Fibroblast of skin of right biceps (primary cell): Measurements from ENCODE around the gene ZNF32.
"Not testable (repeated sequence)": the region's sequence is repeated elsewhere in the genome, so short reads cannot be mapped to it uniquely, and the experiment has no call there.

ENCODE experiments used
- DNase-seq: peaks from one replicate; pipeline ENCODE4 v3.0.0-alpha.2; 2013

The ZNF32 gene

DNA sequence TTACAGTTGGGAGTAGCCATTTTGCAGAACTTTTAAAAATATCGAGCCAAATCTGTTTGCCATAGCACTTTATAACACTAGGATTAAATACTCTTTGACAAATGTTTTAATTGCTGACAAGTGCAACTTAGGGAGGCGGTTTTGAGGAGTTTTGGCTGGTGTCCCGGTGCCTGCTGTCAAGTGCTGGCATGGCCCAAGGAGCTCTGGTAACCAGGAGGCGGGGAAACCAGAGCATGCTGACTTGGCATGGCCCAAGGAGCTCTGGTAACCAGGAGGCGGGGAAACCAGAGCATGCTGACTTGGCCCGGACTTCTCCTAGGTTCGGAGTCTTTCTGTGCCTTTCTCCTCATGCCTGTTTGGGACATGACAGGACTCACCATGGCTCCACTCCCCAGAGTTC lies 30.8 kb upstream of the ZNF32 start:
- DNase-seq = no peak

DNA sequence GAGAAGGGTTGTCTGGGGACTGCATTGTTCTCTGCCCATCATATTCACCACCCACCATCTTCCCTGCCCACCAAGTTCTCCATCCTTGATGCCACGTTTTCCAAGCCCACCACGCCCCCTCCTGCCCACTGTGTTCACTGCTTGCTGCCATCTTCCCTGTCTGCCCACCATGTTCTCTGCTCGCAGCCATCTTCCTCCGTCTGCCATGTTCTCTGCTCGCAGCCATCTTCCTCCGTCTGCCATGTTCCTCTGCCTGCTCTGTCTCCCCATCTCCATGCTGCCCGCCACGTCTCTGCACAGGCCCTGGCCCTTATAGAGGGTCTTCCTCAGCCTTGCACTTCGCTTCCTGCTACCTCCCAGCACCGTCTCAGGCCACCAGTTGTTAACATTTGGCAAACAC lies 30.0 kb upstream of the ZNF32 start:
- no peak for DNase-seq

DNA sequence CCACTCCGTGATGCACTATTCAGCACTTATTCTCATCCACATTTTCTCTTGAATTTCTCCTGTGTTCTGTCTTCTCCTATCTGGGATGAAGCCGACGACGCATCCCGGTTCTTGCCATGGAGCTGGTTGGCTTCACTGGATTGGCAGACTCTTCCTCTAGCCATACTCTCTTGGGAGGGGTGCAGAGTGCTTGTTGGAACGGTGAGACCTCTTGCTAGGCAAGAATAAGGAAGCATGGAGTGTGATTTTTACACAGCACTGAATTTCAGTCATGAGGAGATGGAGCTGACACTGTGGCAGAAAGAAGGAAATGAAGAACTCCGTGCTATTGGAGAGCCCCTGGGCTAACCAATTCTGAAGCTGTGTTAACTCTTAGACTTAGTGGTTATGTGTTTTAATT lies 28.2 kb upstream of the ZNF32 start:
- DNase-seq = no peak

DNA sequence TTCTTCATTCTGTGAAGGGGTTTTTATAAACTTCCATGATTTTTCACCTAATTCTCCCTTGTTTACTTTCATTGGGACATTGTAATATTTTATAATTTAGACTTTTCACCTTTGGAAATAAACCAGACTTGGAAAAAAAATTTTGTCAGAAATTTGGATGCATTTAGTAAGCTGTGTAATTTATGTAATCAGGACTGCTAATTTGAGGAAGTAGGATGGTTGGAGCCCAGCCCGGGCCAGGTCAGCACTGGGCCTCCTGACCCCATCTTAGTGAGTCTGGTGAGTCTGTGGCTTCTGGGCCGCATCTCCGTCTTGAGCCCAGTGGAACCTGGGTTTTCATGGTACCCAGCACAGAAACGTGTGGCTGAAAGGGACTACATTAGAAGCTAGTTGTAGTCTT lies 27.6 kb upstream of the ZNF32 start:
- no peak for DNase-seq

DNA sequence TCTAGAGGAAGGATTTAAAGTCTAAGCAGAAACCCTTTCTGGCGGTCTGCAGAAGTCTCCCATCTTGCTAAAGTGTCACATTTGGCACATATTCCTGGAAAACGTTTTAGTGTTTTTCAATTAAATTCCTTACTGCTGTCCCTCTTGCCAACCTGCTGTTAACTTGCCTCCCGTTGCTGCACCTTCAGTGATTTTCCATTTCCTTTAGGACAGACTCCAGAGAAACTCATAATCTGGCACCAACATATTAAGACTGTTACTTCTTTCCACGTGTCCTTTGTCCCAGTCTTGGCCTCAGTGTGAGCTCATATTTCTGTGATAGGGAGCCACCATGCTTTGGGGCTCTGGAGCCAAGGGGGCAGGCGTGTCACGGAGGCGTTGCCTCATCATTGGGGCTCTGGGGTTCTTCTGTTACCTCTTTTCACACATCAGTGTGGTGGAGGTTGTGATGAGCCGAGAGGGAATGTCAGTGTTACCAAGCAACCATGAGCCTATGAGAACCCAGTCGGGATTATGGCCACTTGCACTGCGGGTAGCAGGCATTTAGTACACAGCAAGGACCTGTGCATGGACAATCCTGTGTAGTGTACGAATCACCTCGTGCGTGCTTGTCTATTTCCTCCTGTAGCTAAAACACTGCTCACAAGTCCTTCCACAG lies 26.0 kb upstream of the ZNF32 start:
- no peak for DNase-seq

DNA sequence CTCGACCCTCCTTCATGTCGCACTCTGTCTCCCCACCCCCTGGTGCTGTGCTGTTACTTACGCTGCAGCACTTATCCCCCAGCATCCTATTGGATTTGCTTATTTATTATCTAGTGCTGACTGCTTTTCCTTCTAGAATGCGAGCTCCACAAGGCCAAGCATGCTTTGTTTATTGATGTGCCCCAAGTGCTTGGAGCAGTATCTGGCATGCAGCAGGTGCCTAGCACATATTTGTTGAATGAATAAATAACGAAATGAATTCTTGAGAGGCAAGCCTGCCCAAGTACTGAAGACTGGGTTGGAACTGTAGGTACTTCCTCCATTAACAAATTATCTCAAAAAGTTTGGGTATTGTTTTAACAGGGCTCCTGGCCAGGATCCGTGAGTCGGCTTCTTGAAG lies 24.8 kb upstream of the ZNF32 start:
- no peak for DNase-seq

DNA sequence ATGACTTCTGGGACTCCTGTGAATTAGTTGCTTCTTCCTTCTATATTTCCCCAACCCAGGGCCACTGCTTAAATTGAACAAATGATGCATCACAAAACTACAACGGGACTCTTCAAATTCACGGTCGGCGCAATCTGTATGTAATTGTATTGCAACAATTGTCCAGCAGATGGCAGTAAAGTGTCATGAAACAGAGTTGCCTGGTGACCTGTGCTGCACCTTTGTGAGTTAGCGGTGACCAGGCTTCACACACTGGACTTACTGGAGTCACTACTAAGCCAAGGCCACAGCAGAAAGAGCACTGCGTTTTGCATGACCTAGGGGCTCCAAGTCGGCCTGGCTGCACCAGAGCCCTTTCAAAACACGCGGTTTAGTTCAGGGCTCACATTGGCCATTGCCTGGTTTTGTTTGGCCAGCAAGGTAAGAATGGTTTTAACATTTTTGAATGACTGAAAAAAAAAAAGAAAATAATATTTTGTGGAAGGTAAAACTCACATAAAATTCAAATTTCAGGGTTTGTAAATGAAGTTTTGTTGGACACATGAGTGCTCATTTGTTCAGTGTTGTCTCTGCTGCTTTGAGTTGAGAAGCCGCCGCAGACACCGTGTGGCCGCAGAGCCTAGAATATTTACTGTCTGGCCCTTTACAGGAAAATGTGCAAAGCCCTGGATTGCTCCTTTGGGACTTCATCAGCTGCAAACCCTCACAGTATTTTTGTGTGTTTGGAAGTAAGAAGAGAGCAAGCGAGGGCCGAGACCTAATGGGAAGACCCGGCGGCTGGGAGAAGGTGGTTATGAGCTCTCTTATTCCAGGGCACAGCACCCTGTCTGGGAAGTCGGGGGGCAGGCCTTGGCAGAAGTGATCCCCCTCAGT lies 23.2 kb upstream of the ZNF32 start:
- DNase-seq = peak; percentile 66

DNA sequence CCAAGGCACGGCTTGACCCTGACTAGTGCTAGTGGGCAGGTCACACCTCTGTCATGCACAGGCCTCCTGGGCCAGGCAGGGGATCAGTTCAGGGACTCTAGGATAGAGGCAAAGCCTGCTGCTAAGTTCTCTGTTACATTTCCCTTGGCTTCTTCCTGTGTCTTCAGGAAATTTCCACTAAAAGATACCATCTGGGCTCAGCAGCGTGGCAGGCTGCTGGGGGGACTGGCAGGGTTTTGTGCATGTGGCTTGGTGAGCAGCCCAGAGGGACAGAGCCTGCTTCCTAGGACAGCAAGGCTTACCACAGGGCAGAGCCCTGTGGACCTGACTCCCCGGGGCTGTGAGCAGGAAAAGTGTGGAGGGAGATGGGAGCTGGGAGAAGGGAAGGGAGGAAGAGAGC lies 20.7 kb upstream of the ZNF32 start:
- no peak for DNase-seq

DNA sequence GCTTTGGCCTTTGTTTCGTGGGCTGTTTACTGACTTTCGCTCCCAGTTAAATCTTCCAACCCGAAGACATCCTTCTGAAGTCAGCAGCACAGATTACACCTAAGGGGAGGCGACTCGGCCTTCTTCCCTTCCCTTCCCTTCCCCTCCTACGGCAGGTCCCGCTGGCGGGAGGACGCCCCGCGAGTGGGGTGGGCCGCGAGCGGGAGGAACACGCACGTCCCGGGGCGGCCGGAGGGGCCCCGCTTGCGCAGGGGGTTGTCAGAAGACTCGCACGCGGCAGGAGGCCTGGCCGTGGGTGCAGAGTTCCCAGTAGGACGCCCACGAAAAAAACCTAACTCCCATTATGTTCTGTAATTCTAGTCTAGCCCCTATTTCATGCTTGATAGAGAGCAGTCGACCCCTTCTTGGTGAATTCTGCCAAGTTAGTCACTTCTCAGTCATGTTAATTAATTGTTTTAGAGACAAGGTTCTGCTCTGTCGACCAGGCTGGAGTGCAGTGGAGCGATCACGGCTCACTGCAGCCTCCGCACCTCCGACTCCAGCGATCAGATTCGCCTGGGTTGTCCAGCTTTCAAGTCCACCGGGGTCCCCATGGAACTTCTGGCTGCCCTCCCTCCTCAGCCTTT lies 19.2 kb upstream of the ZNF32 start:
- no peak for DNase-seq

DNA sequence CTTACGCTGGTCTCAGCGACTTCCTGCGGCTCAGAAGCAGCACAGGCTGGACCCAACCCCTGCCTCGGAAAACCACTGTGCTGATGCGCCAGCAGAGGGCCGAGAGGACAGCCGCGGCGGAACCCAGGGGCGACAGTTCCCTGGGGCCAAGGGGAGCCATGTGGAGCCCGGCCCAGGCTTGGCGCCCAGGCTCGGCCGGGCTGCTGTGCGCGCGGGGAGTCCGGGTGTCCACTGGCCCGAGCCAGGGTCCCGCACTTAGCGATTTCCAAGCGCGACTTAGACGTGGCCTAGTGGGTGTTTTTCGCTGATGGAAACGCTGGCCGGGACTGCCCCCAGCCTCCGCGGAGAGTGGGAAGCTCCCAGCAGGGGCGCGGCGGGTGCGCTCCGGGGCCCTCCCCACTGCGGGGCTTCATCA lies 18.6 kb upstream of the ZNF32 start:
- DNase-seq = peak; percentile 51

DNA sequence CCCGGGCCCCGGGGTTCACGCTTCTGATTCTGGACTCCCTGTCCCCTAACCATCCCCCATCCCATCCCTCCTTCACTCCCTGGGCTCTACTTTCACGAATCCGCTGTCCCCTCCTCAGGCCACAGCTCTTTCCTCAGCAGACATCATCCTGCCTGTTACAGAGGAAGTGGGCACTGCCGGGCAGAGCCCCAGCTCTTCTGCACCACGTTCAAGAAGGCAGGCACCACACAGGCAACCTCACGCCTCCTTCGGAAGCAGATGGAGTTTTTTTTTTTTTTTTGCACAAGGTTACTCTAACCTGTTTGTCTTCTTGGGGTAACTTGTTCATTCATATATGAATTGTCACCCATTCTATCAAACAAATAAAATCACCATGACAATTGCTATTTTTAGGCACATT lies 17.9 kb upstream of the ZNF32 start:
- no peak for DNase-seq

DNA sequence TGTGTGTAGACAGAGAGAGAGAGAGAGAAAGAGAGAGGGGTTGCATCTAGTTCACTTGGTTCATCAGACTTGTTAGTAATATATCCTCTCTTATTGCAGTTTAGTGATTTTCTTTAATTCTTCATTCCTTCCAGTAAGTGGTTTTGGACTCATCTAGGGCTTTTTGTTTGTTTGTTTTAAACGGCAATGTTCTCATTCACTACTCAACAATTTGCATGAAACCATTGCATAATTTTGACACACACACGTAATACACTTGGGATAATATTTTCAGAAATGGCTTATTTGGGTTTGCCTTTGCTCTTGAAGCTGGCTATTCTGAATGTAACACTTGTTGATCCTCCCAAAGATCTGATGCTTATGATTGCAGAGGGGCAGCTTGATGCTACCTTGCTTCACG lies 16.4 kb upstream of the ZNF32 start:
- DNase-seq = no peak

DNA sequence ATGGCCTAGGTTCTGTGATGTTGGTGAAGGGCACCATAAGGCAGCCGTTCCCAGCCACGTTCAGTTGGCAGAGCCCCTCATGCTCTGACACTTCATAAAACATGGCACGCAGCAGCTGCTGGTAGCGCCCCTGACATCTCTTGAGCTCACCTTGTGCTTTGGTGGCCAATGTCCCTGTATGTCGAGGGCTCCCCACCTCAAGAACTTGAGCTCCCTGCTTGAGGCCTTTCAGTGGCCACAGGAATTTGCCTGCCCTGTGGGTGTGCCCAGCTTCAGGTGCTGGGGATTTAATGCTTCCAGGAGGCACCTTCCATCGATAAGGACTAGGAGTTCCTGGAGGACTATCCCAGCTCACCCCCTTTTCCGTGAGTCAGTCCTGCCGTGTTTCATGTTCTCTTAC lies 9.5 kb upstream of the ZNF32 start:
- DNase-seq = no peak

DNA sequence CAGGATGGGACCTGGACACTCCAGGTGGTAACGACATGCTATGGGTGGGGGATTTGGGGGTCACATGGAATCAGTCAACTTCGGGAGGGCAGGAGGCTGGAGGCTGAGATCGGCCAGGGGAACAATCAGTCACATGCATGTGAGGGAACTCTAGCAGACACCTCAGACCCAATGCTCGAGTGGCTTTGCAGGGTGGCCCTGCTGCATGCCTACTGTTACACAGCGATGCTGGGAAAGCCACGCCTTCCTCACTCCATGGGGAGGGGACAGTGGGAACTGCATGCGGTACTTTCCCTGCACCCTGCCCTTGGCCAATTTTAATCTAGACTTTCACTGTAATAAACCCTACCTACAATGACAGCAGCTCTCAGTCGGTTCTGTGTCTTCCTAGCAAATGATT lies 6.6 kb upstream of the ZNF32 start:
- no peak for DNase-seq

DNA sequence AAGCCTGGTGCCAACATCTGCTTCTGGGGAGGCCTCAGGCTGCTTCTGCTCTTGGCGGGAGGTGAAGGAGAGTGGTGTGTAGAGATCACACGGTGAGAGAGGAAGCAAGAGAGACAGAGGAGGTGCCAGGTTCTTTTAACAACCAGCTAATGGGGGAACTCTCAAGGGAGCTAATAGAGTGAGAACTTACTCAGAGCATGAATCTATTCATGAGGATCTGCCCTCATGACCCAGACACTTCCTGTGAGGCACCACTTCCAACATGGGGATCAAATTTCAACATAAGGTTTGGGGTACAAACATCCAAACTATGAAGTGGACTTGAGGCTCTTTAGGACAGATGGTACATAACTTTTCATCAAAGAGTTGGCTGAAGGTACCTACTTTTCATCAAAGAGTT lies 5.1 kb upstream of the ZNF32 start:
- peak; percentile 49 for DNase-seq

DNA sequence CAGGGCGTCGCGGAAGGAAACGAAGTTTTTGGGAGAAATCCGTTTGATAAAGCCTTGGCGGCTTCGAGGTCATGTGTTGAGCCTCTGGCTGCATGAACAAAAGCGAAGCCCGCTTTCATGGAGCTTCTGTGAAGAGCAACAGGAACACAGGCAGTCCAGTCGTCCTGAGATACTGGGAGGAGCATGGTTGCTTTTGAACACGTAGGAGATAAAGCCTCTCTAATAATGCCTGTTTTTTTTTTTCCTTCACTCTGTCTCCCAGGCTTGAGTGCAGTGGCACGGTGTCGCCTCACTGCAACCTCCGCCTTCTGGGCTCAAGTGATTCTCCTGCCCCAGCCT lies 473 bp upstream of the ZNF32 start:
- no peak for DNase-seq

DNA sequence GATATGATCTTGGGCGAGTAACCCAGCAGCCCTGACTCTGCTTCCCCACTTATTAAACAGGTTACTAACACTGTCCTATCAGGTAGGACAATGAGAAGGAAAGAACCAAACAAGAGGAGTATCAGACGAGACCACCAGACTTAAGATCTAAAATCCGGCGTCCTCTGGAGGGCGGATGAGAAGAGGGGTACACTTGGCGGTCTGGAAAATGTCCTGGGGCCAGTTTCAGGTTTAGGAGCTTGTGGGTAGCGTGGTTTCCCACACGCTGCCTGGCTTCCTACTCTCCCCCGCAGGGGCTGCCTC lies 635 bp downstream of the ZNF32 start:
- no peak for DNase-seq

DNA sequence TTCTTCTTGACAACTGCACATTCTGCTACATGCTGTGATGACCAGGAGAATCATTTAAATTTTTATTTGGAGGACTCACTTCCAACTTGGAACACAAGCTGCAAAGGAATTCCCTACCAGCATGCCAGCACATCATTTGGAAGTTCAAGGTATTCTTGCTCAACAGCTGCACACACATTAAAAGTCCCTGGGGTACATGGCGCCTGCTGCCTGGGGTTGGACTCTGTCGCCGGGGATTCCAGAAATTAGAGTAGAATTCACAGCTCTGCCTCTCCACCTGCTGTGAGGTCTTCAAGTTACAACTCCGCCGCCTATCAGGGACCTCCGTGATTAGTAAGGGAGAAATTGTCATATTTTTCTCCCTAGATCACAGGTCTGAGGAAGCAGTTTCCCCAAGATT lies 1.1 kb downstream of the ZNF32 start:
- no peak for DNase-seq

DNA sequence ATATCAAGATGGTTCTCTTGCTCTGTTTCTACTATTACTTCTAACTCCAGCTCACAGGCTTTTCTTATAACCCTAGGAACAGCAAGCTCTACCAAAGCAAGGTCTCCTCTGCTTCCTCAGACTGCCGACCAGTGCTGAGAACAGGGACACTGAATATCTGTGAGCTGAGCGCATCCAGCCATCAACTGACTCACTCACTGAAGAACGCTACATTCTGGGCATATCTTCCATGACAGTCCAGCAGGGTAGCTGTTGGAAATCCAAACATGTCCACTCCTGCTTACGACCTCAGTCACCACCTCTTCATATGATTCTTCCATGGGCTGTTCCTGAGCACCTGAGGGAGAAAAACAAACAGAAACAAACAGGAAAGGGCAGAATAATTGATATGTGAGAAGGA lies 2.8 kb downstream of the ZNF32 start:
- no peak for DNase-seq

DNA sequence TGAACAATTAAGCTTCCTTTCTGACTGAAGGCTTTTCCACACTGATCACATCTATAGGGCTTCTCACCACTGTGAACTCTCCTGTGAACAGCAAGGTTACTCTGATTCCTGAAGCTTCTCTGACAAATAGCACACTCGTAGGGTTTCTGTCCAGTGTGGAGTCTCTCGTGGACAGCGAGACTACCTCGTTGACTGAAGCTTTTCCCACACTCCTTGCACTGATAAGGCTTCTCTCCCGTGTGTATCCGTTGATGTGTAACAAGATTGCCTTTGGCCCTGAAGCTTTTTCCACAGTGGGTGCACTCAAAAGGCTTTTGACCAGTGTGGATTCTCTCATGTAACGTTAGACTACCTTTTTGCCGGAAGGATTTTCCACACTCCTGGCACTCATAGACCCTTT lies 4.4 kb downstream of the ZNF32 start:
- DNase-seq = peak; percentile 34

DNA sequence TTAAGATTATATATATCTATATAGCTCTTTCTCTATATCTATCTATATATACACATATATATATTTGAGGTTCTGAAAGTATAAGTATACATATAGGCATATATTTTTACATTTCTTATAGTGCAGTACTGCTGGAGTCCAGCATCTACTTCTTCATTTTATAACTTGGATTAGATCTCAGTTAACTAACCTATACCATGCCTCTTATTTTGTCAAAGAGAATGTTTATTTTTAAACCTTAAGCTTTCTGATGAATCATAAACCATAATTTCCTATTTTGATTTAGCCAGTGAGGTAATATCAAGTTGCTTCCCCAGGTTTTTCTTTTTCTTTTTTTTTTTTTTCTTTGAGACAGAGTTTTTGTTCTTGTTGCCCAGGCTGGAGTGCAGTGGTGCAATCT lies 8.1 kb downstream of the ZNF32 start:
- DNase-seq = no peak

DNA sequence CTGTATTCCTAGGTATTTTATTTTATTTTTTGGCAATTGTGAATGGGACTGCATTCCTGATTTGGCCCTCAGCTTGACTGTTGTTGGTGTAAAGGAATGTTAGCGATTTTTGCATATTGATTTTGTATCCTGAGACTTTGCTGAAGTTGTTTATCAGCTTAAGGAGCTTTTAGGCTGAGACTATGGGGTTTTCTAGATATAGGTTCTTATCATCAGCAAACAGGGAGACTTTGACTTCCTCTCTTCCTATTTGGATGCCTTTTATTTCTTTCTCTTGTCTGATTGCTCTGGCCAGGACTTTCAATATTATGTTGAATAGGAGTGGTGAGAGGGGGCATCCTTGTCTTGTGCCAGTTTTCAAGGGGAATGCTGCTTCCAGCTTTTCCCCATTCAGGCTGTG lies 12.9 kb downstream of the ZNF32 start:
- not testable (repeated sequence) for DNase-seq

DNA sequence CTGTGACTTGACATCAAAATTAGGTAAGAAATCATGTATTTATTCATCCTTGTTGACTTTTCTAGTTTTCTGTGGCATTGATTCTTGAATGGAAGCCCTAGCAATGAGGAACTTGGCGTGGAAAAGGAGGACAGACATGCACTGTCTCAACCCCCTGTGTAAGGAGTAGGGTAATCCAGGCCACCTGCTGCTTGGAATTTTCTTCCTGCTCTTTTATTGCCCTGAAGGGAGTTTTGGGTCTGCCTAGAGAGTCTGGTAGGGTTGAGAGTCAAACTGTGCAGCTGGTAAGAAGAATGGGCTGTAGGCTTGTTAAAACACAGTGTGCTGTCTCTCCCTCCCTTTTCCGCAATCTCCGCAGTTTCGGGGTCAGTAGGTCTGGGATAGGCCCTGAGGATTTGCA lies 19.7 kb downstream of the ZNF32 start:
- DNase-seq = no peak

DNA sequence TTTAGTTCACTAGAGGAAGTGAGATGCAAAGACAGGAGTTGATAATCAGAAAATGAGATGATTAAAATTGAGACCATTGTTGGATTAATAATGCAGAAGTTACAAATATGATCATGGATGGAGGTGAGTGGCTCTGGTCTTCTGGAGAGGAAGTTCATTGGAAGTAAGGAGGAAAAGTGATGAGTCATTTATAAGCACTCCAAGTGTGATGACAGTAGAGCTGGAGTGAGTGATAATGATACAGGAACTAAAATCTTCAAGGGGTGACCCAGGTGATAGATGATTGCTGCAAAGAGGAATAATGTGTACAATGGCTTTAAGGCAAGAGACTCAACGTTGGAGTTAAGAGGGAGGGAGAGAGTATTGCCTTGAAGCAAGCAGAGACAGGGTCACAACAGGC lies 20.7 kb downstream of the ZNF32 start:
- DNase-seq = no peak

DNA sequence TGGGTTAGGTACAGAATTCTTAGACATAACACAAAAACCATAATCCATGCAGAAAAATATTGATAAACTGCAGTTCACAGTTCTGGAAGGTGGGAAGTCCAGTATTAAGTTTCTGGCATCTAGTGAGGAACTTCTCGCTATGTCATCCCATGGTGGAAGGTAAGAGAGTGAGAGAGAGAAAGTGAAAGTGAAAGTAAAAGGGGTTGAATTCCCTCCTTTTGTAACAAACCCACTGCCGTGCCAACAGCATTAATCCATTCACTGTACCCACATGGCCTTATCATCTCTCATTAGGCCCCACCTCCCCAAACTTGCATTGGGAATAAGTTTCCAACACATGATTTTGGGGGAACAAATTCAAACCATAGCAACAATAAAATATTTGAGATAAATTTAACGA lies 25.3 kb downstream of the ZNF32 start:
- peak; percentile 8 for DNase-seq
